Measurements from ENCODE around the gene XIAP. TPM values are rescaled to one million over a fixed set of nuclear protein-coding genes. Genes with fewer than 3 reads are reported as not detected.

The XIAP gene
- total RNA-seq, 2 experiments from 2014 or later: 26.5 to 38.6 TPM

DNA sequence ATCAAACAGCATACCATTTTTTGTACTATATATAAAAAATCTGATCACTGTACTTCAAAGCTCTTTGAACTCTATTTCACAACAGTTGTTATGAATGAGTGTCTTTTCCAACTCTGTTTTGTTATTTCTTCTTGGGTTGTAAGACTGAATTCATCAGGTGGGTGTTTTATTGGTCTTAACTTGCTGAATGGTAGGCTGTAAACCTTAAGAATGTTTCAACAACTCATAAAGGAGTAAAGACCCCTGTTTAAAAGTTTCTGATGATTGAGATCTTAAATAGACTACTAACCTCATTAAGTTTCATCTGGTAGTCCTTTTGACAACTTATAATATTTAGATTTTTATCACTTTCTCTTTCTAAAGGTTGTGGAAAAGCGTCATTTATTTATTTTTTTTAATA lies 83.2 kb downstream of the XIAP start:
- H3K36me3 Mint-ChIP-seq (ENCODE audit: low read depth): no peaks in the 10 kb centered on the region

DNA sequence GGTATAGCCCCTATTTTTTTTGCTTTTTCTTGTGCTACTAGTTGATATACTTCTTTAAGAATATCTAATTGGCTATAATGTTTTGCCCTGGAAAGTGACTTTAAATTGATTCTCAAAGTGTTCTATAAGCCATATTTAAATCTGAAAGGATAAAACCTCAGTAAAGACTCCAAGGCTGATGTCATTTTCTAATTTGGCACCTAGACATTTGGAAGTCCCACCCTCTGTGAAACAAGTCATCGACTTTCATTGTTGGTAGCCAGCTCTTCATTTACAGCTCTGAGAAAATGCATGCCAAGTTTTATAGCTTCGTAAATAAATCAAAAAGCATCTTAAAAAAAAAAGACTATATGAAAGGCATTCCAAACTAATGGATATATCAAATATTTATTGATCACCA lies 83.6 kb downstream of the XIAP start:
- ChIA-PET POLR2A (no interaction called here), CTCF (no interaction called here)
- DNase-seq: no peak
- Mint-ChIP-seq H3K36me3 (ENCODE audit: low read depth) (no peaks in the 10 kb centered on the region), H3K9me3 (no peaks in the 10 kb centered on the region), H3K27me3 (no peaks in the 10 kb centered on the region), H3K4me1 (no peaks in the 10 kb centered on the region), H3K27ac (no peak overlapping the region), H3K4me3 (no peak overlapping the region)

More for the DNA sequence above, 83.2 kb downstream of the XIAP start:
- H3K4me3 Mint-ChIP-seq: no peak overlapping the region
- H3K4me1 Mint-ChIP-seq: no peaks in the 10 kb centered on the region
- DNase-seq: no peak
- ChIA-PET CTCF (no interaction called here), POLR2A (no interaction called here)
- no peak overlapping the region for H3K27ac Mint-ChIP-seq
- no peaks in the 10 kb centered on the region for H3K27me3 Mint-ChIP-seq
- no peaks in the 10 kb centered on the region for H3K9me3 Mint-ChIP-seq

DNA sequence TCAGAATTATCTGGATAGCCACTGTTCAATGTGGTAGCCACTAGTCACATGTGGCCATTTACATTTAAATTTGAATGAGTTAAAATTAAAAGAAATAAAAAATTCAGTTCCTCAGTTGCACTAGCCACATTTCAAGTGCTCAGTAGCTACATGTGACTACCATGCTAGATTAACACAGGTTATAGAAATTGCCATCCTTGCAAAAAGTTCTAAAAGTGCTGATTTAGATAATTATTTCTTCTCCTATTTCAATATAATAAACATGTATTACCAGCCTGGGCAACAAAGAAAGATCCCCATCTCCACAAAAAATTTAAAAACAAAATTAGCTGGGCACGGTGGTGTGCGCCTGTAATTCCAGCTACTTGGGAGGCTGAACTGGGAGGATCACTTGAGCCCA lies 90.0 kb downstream of the XIAP start:
- ChIA-PET POLR2A (no interaction called here), CTCF (interaction anchor here (0.6 to 1.6 kb wide), 3 partner anchors 9 to 204 kb away, joined by 3 to 4 read pairs (median 4); no protein-coding TSS in a partner anchor)
- Mint-ChIP-seq H3K4me1 (no peaks in the 10 kb centered on the region), H3K27me3 (no peaks in the 10 kb centered on the region), H3K9me3 (no peaks in the 10 kb centered on the region), H3K27ac (no peak overlapping the region), H3K4me3 (no peak overlapping the region), H3K36me3 (ENCODE audit: low read depth) (no peaks in the 10 kb centered on the region)
- no peak for DNase-seq

DNA sequence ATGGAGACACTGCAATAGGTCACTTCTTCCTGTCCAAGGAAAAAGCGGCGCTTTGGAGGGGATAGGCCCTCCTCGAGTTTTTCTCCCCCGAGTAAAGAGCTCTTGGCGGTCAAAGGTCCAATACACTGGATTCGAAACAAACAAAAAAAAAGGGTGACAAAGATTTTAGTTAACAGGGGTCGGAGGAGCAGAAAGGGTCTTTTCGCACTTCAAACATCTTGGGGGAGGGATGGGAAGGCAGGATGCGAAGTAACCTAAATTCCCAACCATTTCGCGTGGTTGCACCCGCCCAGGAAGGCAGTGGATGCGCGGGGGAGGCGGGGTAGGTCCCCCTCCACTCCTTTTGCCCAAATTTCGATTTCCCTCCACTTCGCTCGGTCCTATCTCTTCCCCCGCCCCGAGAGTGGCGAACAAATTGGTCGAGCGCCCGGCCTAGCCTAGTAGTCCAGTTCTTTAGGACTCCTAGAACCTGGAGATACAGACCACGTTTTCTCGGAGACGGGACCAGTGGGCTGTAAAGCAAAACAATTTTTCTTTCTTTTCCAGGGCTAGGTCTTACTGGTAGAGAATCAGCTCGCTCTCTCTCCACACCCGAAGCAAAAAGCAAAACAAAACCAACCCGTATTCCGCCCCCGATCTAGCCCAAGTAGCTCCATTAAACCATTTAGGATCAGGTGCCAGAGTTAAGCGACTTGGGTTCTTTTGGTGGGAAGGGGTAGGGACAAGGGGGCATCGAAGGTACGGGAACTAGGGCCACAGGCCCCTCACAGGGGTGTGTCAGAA lies 99.6 kb downstream of the XIAP start:
- no peaks in the 10 kb centered on the region for H3K27me3 Mint-ChIP-seq
- peak overlapping the region; percentile 92 for H3K4me3 Mint-ChIP-seq
- POLR2A ChIA-PET: no interaction called here
- H3K36me3 Mint-ChIP-seq (ENCODE audit: low read depth): peaks cover 14% of the 10 kb centered on the region
- peak; percentile 18 for DNase-seq
- H3K4me1 Mint-ChIP-seq: peaks cover 11% of the 10 kb centered on the region
- H3K27ac Mint-ChIP-seq: peak overlapping the region; percentile 96
- CTCF ChIA-PET: interaction anchor here (0.7 to 1.4 kb wide), 4 partner anchors 9 to 126 kb away, joined by 3 to 4 read pairs (median 4); no protein-coding TSS in a partner anchor
- no peaks in the 10 kb centered on the region for H3K9me3 Mint-ChIP-seq

DNA sequence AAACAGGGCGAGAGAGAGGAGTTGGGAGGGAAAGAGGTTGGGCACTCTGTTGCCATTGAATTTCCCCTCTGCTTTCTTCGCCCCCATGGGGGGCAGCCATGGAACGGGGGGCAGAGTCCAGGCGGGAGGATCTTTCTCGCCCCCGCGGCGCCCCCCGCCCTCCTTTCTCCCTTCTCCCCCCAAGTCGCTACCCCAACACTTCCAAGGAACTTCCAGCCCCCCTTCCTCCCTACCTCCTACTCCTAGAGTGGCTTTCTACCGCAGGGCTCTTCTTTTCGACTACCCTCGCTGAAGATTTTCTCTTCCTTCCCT lies 101.1 kb downstream of the XIAP start:
- no peaks in the 10 kb centered on the region for H3K27me3 Mint-ChIP-seq
- peaks cover 15% of the 10 kb centered on the region for H3K36me3 Mint-ChIP-seq (ENCODE audit: low read depth)
- ChIA-PET POLR2A (no interaction called here), CTCF (interaction anchor here (0.6 to 0.7 kb wide), 3 partner anchors 268 to 356 kb away, joined by 3 read pairs; no protein-coding TSS in a partner anchor)
- peak overlapping the region; percentile 92 for H3K4me3 Mint-ChIP-seq
- DNase-seq: no peak
- H3K4me1 Mint-ChIP-seq: peaks cover 22% of the 10 kb centered on the region
- H3K9me3 Mint-ChIP-seq: no peaks in the 10 kb centered on the region
- H3K27ac Mint-ChIP-seq: peak overlapping the region; percentile 96

DNA sequence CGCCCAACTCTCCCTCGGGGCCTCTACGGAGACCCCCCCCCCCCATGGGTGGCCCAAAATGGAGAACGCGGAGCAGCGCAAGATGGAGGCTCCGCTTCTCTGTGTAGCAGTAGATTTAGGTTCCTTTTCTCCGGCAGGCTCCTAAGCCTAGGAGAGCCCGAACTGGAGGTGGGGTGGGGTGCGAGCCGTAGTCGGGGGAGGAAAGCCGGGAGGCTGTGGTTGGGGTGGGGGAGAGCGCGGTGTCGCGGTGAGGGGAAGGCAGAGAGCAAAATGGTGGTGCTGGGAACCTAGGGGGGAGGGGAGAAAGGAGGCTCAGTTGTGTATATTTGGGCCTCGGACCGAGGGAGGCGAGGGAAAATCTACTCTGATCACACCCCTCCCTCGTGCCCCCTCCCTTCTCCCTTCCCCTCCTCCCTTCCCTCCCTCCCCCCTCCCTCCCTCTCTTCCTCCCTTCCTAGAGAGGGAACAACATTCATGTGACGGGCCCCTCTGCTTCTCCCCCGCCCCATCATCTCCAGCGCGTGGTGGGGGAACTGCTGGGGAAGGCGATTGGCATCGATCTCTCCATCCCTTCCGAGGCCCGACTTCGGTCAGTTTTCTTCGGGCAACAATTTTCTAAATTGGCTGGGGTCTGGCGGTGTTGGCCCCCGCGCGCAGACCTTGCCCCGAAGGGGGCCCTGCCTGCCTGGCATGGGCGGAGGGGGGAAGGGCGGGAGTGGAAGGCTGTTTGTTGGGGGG lies 101.6 kb downstream of the XIAP start, which contains the start of gene STAG2:
TSS of gene STAG2 (plus strand) at position 439 of the 738 bp plus-strand sequence. CDS start 60,922 bp downstream, outside the sequence.
- DNase-seq: peak; percentile 64
- CTCF ChIA-PET: interaction anchor here (0.8 kb wide), 1 partner anchor 345 kb away, joined by 3 read pairs; no protein-coding TSS in a partner anchor
- peak within 1 kb of the TSS; percentile 92 for H3K4me3 Mint-ChIP-seq
- peaks cover 26% of the 10 kb centered on the region for H3K4me1 Mint-ChIP-seq
- POLR2A ChIA-PET: no interaction called here
- H3K36me3 Mint-ChIP-seq (ENCODE audit: low read depth): peaks cover 16% of the 10 kb centered on the region
- H3K9me3 Mint-ChIP-seq: no peaks in the 10 kb centered on the region
- peak within 1 kb of the TSS; percentile 96 for H3K27ac Mint-ChIP-seq
- H3K27me3 Mint-ChIP-seq: no peaks in the 10 kb centered on the region

DNA sequence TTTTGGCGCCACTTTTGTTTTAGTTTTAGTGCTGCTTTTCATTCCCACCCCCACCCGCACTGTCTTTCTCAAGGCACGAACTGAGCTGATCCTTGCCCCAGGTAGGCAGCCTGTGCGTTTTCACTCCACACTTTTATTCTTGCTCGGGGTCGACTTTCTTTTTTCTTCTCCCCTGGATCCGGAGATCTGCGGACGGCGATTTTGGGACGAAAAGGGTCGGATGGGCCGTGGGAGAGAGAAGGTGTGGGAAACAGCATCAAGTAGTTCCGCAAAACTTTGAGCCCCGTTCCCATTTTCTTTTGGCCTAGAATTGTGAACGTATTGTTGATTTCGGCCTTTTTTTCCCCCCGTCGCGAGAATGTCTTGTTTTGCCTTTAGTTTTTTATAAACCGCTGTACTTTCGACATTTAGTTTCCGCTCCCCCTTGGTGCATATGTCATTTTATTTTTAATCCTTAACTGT lies 102.2 kb downstream of the XIAP start:
- peak overlapping the region; percentile 92 for H3K4me3 Mint-ChIP-seq
- no peaks in the 10 kb centered on the region for H3K9me3 Mint-ChIP-seq
- no peaks in the 10 kb centered on the region for H3K27me3 Mint-ChIP-seq
- ChIA-PET POLR2A (no interaction called here), CTCF (interaction anchor here (0.8 kb wide), 1 partner anchor 344 kb away, joined by 3 read pairs; no protein-coding TSS in a partner anchor)
- peak overlapping the region; percentile 96 for H3K27ac Mint-ChIP-seq
- H3K4me1 Mint-ChIP-seq: peaks cover 32% of the 10 kb centered on the region
- peaks cover 19% of the 10 kb centered on the region for H3K36me3 Mint-ChIP-seq (ENCODE audit: low read depth)
- peak; percentile 13 for DNase-seq

DNA sequence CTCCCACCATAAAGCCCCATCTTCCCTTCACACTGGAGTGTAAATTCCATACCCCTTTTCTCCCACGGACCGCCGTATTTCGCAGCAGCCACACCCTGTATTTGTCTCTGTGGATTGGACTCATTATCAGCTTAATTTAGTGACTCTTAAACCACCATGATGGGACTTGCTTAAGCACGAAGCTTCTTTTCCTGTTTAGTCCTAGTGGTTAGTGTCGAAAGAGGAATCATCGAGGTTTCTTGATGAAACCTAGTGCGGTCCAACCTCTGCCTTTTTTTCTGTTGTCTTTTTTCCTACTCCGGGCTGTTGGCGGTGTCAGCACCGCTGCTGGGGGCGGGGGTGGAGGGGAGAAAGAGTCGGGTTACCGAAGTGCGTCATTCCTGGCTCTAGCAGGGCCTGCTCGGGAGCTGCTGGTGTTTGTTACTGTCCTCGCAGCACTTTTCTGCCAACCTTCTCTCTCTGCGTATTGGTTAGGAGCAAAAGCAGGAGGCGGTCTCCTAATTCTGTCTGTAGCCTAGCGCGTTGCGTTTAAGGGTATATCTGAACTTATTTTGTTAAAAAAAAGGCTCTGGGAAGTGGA lies 103.0 kb downstream of the XIAP start:
- H3K27me3 Mint-ChIP-seq: no peaks in the 10 kb centered on the region
- no peaks in the 10 kb centered on the region for H3K9me3 Mint-ChIP-seq
- POLR2A ChIA-PET: interaction anchor here (0.6 kb wide), 1 partner anchor 88 kb away, joined by 6 read pairs; no protein-coding TSS in a partner anchor
- peak; percentile 79 for DNase-seq
- H3K27ac Mint-ChIP-seq: peak overlapping the region; percentile 96
- peaks cover 19% of the 10 kb centered on the region for H3K36me3 Mint-ChIP-seq (ENCODE audit: low read depth)
- peak overlapping the region; percentile 92 for H3K4me3 Mint-ChIP-seq
- H3K4me1 Mint-ChIP-seq: peaks cover 34% of the 10 kb centered on the region
- CTCF ChIA-PET: no interaction called here

Other genes with a start within 250 kb of the XIAP start
- gene THOC2, start 127.0 kb upstream of the XIAP start, total RNA-seq: 10 to 100 TPM; 81.8 to 86.5 TPM
- 100 to 1,000 TPM in 1 of 2 experiments, 10 to 100 TPM in 1; 89.5 to 107 TPM for gene STAG2, start 101.7 kb downstream of the XIAP start, total RNA-seq